Endometrial microvascular endothelial cells (primary cell): ENCODE results near the gene THSD7A. TPM values are rescaled to one million over a fixed set of nuclear protein-coding genes. Genes with fewer than 3 reads are reported as not detected.

Experiments
- in situ Hi-C: cut with HindIII; loops from 2 replicates; pipeline ENCODE4 v1.10.0; 2017; ENCODE audit warnings: low sequenced_read_pairs, low pct_unique_long_range_greater_than_20kb; ENCODE audit errors: inconsistent ontology term
- total RNA-seq: library from RNA; depleted of rRNA; stranded (reverse); fragments of >200 nt; gene quantifications from one replicate; pipeline ENCODE4 v1.2.3, GENCODE V29; 2015; ENCODE audit errors: inconsistent ontology term

Gene THSD7A
- total RNA-seq, 1 donor from 2014 or later: 3.6 TPM

GRCh38 chr7:11506417-11506816 is 325.6 kb downstream of the THSD7A start:
- in situ Hi-C loops: no loop called here

GRCh38 chr7:11505471-11505985 is 326.5 kb downstream of the THSD7A start:
- in situ Hi-C loops: no loop called here

GRCh38 chr7:11492307-11492706 is 339.7 kb downstream of the THSD7A start:
- in situ Hi-C loops: no loop called here

GRCh38 chr7:11491811-11492210 is 340.2 kb downstream of the THSD7A start:
- in situ Hi-C loops: no loop called here

GRCh38 chr7:11489280-11489679 is 342.7 kb downstream of the THSD7A start:
- in situ Hi-C loops: no loop called here

- in situ Hi-C loops: no loop called here
Observed at GRCh38 chr7:11486271-11486670, 345.7 kb downstream of the THSD7A start.

GRCh38 chr7:11485636-11486035 is 346.4 kb downstream of the THSD7A start:
- in situ Hi-C loops: no loop called here

GRCh38 chr7:11480143-11480542 is 351.9 kb downstream of the THSD7A start:
- in situ Hi-C loops: no loop called here

- in situ Hi-C loops: no loop called here
Observed at GRCh38 chr7:11478882-11479281, 353.1 kb downstream of the THSD7A start.

- in situ Hi-C loops: no loop called here
Observed at GRCh38 chr7:11478426-11478825, 353.6 kb downstream of the THSD7A start.

GRCh38 chr7:11474902-11475585 is 357.0 kb downstream of the THSD7A start:
- in situ Hi-C loops: no loop called here

GRCh38 chr7:11473807-11474424 is 358.1 kb downstream of the THSD7A start:
- in situ Hi-C loops: no loop called here

- in situ Hi-C loops: no loop called here
Observed at GRCh38 chr7:11473220-11473619, 358.8 kb downstream of the THSD7A start.

GRCh38 chr7:11472646-11473045 is 359.4 kb downstream of the THSD7A start:
- in situ Hi-C loops: no loop called here

GRCh38 chr7:11471255-11471654 is 360.7 kb downstream of the THSD7A start:
- in situ Hi-C loops: no loop called here

- in situ Hi-C loops: no loop called here
Observed at GRCh38 chr7:11469028-11469745, 362.8 kb downstream of the THSD7A start.

GRCh38 chr7:11466517-11467105 is 365.4 kb downstream of the THSD7A start:
- in situ Hi-C loops: no loop called here

GRCh38 chr7:11464624-11465023 is 367.4 kb downstream of the THSD7A start:
- in situ Hi-C loops: no loop called here

- in situ Hi-C loops: no loop called here
Observed at GRCh38 chr7:11461946-11462345, 370.1 kb downstream of the THSD7A start.
